Loucy (cell line): ENCODE data around the gene DMPK.

Experiments used
- H2AFZ ChIP-seq: fragments of 200-600 bp; sonication (generic); 2 replicates; pipeline ENCODE4 v1.6.0; 2016; ENCODE audit warnings: antibody characterized with exemption, mild to moderate bottlenecking, low read length, moderate library complexity
- H3F3A ChIP-seq: fragments of 200-600 bp; 2 replicates; pipeline ENCODE4 v1.6.0; 2016; ENCODE audit warnings: antibody characterized with exemption, low read depth, mild to moderate bottlenecking
- H3K27me3 ChIP-seq: fragments of 200-600 bp; sonication (generic); 2 replicates; pipeline ENCODE4 v1.6.1; 2014; ENCODE audit warnings: low read length, mild to moderate bottlenecking; ENCODE audit not compliant: insufficient read depth, poor library complexity, severe bottlenecking
- H3K36me3 ChIP-seq: fragments of 200-600 bp; sonication (generic); 2 replicates; pipeline ENCODE4 v1.6.1; 2016; ENCODE audit warnings: low read length; ENCODE audit not compliant: insufficient read depth
- H3K4me1 ChIP-seq: fragments of 200-600 bp; sonication (generic); 2 replicates; pipeline ENCODE4 v1.5.1; 2014; ENCODE audit warnings: low read length, mild to moderate bottlenecking; ENCODE audit not compliant: insufficient read depth, poor library complexity, severe bottlenecking
- H3K4me2 ChIP-seq: fragments of 200-600 bp; sonication (generic); 2 replicates; pipeline ENCODE4 v1.6.0; 2014; ENCODE audit warnings: antibody characterized with exemption, low read length, low read depth, mild to moderate bottlenecking; ENCODE audit not compliant: poor library complexity, severe bottlenecking
- H3K4me3 ChIP-seq: fragments of 200-600 bp; sonication (generic); 2 replicates; pipeline ENCODE4 v1.5.1; 2014; ENCODE audit warnings: low read length, mild to moderate bottlenecking, mixed read lengths; ENCODE audit not compliant: poor library complexity, severe bottlenecking
- H3K79me2 ChIP-seq: fragments of 200-600 bp; sonication (generic); 2 replicates; pipeline ENCODE4 v1.6.1; 2014; ENCODE audit warnings: low read length; ENCODE audit not compliant: insufficient read depth
- H3K9ac ChIP-seq: fragments of 200-600 bp; sonication (generic); 2 replicates; pipeline ENCODE4 v1.6.0; 2014; ENCODE audit warnings: mild to moderate bottlenecking, low read depth, low read length, moderate library complexity; ENCODE audit not compliant: poor library complexity, severe bottlenecking
- H3K9me2 ChIP-seq: fragments of 200-600 bp; sonication (generic); replicated peaks from 2 replicates; pipeline ENCODE4 v1.6.1; 2016; ENCODE audit warnings: low read depth, low read length, mixed read lengths
- H3K9me3 ChIP-seq: fragments of 200-600 bp; sonication (generic); 2 replicates; pipeline ENCODE4 v1.6.1; 2014; ENCODE audit warnings: mild to moderate bottlenecking, antibody characterized with exemption, low read length, low read depth; ENCODE audit not compliant: insufficient read depth
- H4K20me1 ChIP-seq: fragments of 200-600 bp; sonication (generic); 2 replicates; pipeline ENCODE4 v1.6.0; 2014; ENCODE audit warnings: antibody characterized with exemption, low read length, mild to moderate bottlenecking; ENCODE audit not compliant: insufficient read depth, poor library complexity, severe bottlenecking
- CTCF ChIP-seq: fragments of 200-600 bp; sonication (generic); conservative IDR thresholded peaks from 2 replicates; pipeline ENCODE4 v1.5.1; 2014; ENCODE audit warnings: mild to moderate bottlenecking, antibody characterized with exemption, low read length
- EZH2phosphoT487 ChIP-seq: fragments of 200-600 bp; IDR thresholded peaks from 2 replicates; pipeline ENCODE4 v1.6.1; 2018; ENCODE audit warnings: antibody characterized with exemption, mild to moderate bottlenecking, moderate library complexity, borderline replicate concordance

DMPK gene

GRCh38 chr19:45774765-45775164 is 7.5 kb downstream of the DMPK start:
- H3K4me3 ChIP-seq: no peak overlapping the region

GRCh38 chr19:45773384-45773783 is 8.9 kb downstream of the DMPK start:
- no peaks in the 10 kb centered on the region for H3F3A ChIP-seq
- peaks cover 5% of the 10 kb centered on the region for H3K4me1 ChIP-seq
- H2AFZ ChIP-seq: no peak overlapping the region
- TF ChIP-seq CTCF (no peak), EZH2phosphoT487 (no peak)
- H3K4me3 ChIP-seq: no peak overlapping the region
- H3K79me2 ChIP-seq: peaks cover under 1% of the 10 kb centered on the region; the same call in 1 of the 2 replicates
- no peaks in the 10 kb centered on the region for H4K20me1 ChIP-seq
- H3K4me2 ChIP-seq: no peak overlapping the region
- H3K36me3 ChIP-seq: no peaks in the 10 kb centered on the region
- H3K9me2 ChIP-seq: no peaks in the 10 kb centered on the region
- H3K9me3 ChIP-seq: no peaks in the 10 kb centered on the region
- no peak overlapping the region for H3K9ac ChIP-seq
- H3K27me3 ChIP-seq: no peaks in the 10 kb centered on the region

More at GRCh38 chr19:45774765-45775164, 7.5 kb downstream of the DMPK start:
- H2AFZ ChIP-seq: no peak overlapping the region
- no peak overlapping the region for H3K4me2 ChIP-seq
- H3K9me3 ChIP-seq: no peaks in the 10 kb centered on the region
- peaks cover 1% of the 10 kb centered on the region for H4K20me1 ChIP-seq
- peaks cover 5% of the 10 kb centered on the region for H3K4me1 ChIP-seq
- H3K36me3 ChIP-seq: no peaks in the 10 kb centered on the region
- TF ChIP-seq CTCF: no peak
- TF ChIP-seq EZH2phosphoT487: no peak
- H3K27me3 ChIP-seq: no peaks in the 10 kb centered on the region
- no peaks in the 10 kb centered on the region for H3K9me2 ChIP-seq
- H3F3A ChIP-seq: no peaks in the 10 kb centered on the region
- no peak overlapping the region for H3K9ac ChIP-seq
- no peaks in the 10 kb centered on the region for H3K79me2 ChIP-seq

GRCh38 chr19:45772912-45773311 is 9.4 kb downstream of the DMPK start:
- Histone ChIP-seq H3K79me2 (peaks cover 5% of the 10 kb centered on the region), H3K9me2 (no peaks in the 10 kb centered on the region), H3K4me3 (no peak overlapping the region), H3K4me1 (peaks cover 5% of the 10 kb centered on the region), H3K9ac (no peak overlapping the region), H3K36me3 (no peaks in the 10 kb centered on the region), H4K20me1 (no peaks in the 10 kb centered on the region), H3K27me3 (no peaks in the 10 kb centered on the region), H3K4me2 (no peak overlapping the region), H2AFZ (no peak overlapping the region), H3F3A (no peaks in the 10 kb centered on the region), H3K9me3 (no peaks in the 10 kb centered on the region)
- TF ChIP-seq EZH2phosphoT487 (no peak), CTCF (no peak)
